ENCODE results near the gene SPEM1.

SPEM1 gene

DNA sequence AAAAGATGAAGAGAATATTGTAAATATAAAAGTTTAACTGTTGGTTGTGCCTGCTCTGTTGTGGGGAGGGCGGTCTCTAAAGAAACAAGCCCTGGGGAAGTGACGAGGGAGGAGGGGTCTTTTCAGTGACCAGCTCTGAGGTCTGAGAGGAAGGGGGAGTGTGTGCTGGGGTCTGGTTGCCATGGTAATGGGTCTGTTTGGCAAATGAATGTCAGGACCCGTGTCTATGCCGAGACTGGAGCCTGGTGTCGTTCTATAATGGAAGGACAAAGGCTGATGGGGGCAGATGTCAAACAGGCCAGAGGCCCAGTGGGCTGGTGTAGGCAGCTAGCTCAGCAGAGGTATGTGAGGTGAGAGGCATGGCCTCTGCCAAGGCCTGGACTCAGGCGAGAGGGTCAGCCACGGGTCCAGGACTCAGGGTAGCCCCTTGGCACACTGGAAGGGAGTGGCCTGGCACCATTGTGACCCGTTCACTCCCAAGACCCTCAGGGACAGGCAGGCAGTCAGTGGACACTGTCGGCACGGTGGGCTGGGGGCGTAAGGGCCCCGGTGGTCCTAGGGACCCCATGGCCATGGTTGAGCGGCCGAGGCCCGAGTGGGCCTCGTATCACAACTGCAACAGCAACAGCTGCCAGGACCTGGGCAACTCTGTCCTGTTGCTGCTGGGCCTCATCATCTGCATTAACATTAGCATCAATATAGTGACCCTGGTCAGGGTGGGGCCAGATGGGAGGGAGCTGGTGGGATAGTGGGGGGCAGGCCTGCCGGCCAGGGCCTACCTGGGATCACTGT is at the start of gene SPEM1:
Gene SPEM1 (plus strand): TSS at position 506 of the 792 bp plus-strand sequence. CDS start 61 bp downstream, at position 567.
- H3K4me3 Mint-ChIP-seq, result no peak within 1 kb of the TSS
- no peaks in the 10 kb centered on the region for H3K9me3 Mint-ChIP-seq
- H3K27me3 Mint-ChIP-seq, result peaks cover 8 to 16% of the 10 kb centered on the region in 2 donors
- DNase-seq (no peak), ATAC-seq (replicated peaks) (no peak)
- no peak within 1 kb of the TSS for H3K27ac Mint-ChIP-seq
- no peaks in the 10 kb centered on the region for H3K36me3 Mint-ChIP-seq
- no peaks in the 10 kb centered on the region for H3K4me1 Mint-ChIP-seq

GRCh38 chr17:7370853-7371252 is 49.3 kb upstream of the SPEM1 start:
- H3K27me3 Mint-ChIP-seq, result peaks cover 5 to 10% of the 10 kb centered on the region in 2 donors
- H3K9me3 Mint-ChIP-seq, result no peaks in the 10 kb centered on the region
- H3K4me3 Mint-ChIP-seq, result no peak overlapping the region
- no peak for ATAC-seq (replicated peaks)
- no peak for DNase-seq
- no peaks in the 10 kb centered on the region for H3K36me3 Mint-ChIP-seq
- peaks cover 0 to 10% of the 10 kb centered on the region in 2 donors for H3K4me1 Mint-ChIP-seq
- H3K27ac Mint-ChIP-seq, result no peak overlapping the region

GRCh38 chr17:7374353-7374752 is 45.8 kb upstream of the SPEM1 start:
- Mint-ChIP-seq H3K9me3 (peaks cover 4 to 5% of the 10 kb centered on the region in 2 donors), H3K27me3 (peaks cover 17 to 22% of the 10 kb centered on the region in 2 donors), H3K4me1 (no peaks in the 10 kb centered on the region), H3K27ac (no peak overlapping the region), H3K36me3 (peaks cover 0 to 3% of the 10 kb centered on the region in 2 donors), H3K4me3 (no peak overlapping the region)
- DNase-seq, result no peak
- no peak for ATAC-seq (replicated peaks)

- Mint-ChIP-seq H3K4me3 (no peak overlapping the region), H3K36me3 (peaks cover 0 to 3% of the 10 kb centered on the region in 2 donors), H3K9me3 (peaks cover 5% of the 10 kb centered on the region in 2 donors), H3K27ac (no peak overlapping the region), H3K27me3 (peaks cover 50 to 53% of the 10 kb centered on the region in 2 donors), H3K4me1 (peaks cover 12 to 13% of the 10 kb centered on the region in 2 donors)
- no peak for ATAC-seq (replicated peaks)
- DNase-seq, result no peak
Observed at GRCh38 chr17:7379134-7379533, 41.0 kb upstream of the SPEM1 start.

GRCh38 chr17:7380321-7380720 is 39.8 kb upstream of the SPEM1 start:
- H3K36me3 Mint-ChIP-seq, result peaks cover 0 to 7% of the 10 kb centered on the region in 2 donors
- peak overlapping the region in 1 of 2 donors; percentile 33 for H3K4me3 Mint-ChIP-seq
- ATAC-seq (replicated peaks), result no peak
- peak overlapping the region; percentile 68 for H3K27ac Mint-ChIP-seq
- H3K27me3 Mint-ChIP-seq, result peaks cover 46 to 53% of the 10 kb centered on the region in 2 donors
- peaks cover 18 to 20% of the 10 kb centered on the region in 2 donors for H3K4me1 Mint-ChIP-seq
- peaks cover 5% of the 10 kb centered on the region in 2 donors for H3K9me3 Mint-ChIP-seq
- no peak for DNase-seq

DNA sequence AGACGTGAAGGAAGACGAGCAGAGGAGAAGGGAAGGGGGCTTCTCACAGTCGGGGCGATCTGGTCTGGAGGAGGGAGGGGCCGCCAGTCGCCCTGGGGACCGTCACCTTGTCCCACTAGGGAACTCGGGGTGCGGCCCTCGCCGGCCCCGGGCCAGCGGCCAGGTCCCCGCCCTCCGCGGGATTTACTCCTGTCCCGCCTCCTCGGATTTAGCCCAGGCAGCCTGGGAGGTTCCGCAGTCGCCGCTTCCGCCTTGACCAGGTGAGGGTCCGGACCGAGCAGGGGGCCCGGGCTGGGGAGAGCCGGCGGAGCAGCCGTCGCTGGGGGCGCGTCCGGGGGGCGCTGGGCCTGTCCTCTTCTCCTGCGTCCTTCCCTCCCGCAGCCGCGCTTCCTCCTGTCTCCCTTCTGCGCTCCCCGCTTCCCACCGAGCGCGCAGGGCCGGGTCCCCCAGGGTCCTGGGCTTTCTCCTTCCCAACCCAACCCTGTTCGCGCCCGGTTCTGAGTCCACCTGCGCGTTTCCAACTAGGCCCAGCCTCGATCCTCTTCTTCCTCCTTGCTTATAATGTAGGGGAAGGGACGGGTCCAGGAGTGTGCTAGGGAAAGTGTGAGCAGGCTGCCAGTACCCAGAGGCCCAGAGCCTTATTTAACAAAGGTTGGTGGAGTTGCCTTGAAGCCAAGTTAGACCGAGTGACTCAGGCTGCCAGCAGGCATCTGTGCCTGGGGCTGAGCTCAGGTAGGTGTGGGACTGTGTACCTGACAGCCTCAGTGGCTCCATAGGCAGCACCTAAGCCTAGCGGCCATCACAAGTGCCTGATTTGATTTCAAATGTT is 39.1 kb upstream of the SPEM1 start, which contains the start of gene TNK1:
Gene TNK1 (plus strand): TSS at position 235 of the 829 bp plus-strand sequence. CDS start 1,838 bp downstream, outside the sequence.
- peaks cover 2 to 7% of the 10 kb centered on the region in 2 donors for H3K36me3 Mint-ChIP-seq
- H3K27ac Mint-ChIP-seq, result peak within 1 kb of the TSS; percentile 68
- peaks cover 46 to 53% of the 10 kb centered on the region in 2 donors for H3K27me3 Mint-ChIP-seq
- ATAC-seq (replicated peaks) (no peak), DNase-seq (no peak)
- H3K9me3 Mint-ChIP-seq, result peaks cover 5% of the 10 kb centered on the region in 2 donors
- peaks cover 18 to 20% of the 10 kb centered on the region in 2 donors for H3K4me1 Mint-ChIP-seq
- H3K4me3 Mint-ChIP-seq, result peak within 1 kb of the TSS; percentile 33 to 73

GRCh38 chr17:7382901-7383300 is 37.2 kb upstream of the SPEM1 start:
- H3K27me3 Mint-ChIP-seq, result peaks cover 38 to 47% of the 10 kb centered on the region in 2 donors
- DNase-seq (no peak), ATAC-seq (replicated peaks) (no peak)
- peaks cover 4 to 11% of the 10 kb centered on the region in 2 donors for H3K36me3 Mint-ChIP-seq
- peaks cover 18 to 20% of the 10 kb centered on the region in 2 donors for H3K4me1 Mint-ChIP-seq
- peak overlapping the region in 1 of 2 donors; percentile 82 for H3K4me3 Mint-ChIP-seq
- peaks cover 5% of the 10 kb centered on the region in 2 donors for H3K9me3 Mint-ChIP-seq
- H3K27ac Mint-ChIP-seq, result no peak overlapping the region

DNA sequence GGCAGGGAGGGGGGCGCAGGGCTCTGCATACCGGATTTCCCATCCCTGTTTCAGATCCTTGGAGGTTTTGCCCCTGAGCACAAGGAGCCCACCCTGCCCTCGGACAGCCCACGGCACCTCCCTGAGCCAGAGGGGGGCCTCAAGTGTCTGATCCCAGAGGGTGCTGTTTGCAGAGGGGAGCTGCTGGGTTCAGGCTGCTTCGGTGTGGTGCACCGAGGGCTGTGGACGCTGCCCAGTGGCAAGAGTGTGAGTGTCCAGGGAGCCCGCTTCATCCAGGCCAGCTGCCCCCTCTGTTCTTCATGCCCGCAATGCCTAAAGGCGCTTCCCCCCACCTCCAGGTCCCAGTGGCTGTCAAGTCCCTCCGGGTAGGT is 36.8 kb upstream of the SPEM1 start:
- no peak for ATAC-seq (replicated peaks)
- DNase-seq, result no peak
- peaks cover 5% of the 10 kb centered on the region in 2 donors for H3K9me3 Mint-ChIP-seq
- no peak overlapping the region for H3K27ac Mint-ChIP-seq
- H3K27me3 Mint-ChIP-seq, result peaks cover 38 to 47% of the 10 kb centered on the region in 2 donors
- peak overlapping the region; percentile 52 to 82 for H3K4me3 Mint-ChIP-seq
- peaks cover 18 to 20% of the 10 kb centered on the region in 2 donors for H3K4me1 Mint-ChIP-seq
- H3K36me3 Mint-ChIP-seq, result peaks cover 4 to 13% of the 10 kb centered on the region in 2 donors

DNA sequence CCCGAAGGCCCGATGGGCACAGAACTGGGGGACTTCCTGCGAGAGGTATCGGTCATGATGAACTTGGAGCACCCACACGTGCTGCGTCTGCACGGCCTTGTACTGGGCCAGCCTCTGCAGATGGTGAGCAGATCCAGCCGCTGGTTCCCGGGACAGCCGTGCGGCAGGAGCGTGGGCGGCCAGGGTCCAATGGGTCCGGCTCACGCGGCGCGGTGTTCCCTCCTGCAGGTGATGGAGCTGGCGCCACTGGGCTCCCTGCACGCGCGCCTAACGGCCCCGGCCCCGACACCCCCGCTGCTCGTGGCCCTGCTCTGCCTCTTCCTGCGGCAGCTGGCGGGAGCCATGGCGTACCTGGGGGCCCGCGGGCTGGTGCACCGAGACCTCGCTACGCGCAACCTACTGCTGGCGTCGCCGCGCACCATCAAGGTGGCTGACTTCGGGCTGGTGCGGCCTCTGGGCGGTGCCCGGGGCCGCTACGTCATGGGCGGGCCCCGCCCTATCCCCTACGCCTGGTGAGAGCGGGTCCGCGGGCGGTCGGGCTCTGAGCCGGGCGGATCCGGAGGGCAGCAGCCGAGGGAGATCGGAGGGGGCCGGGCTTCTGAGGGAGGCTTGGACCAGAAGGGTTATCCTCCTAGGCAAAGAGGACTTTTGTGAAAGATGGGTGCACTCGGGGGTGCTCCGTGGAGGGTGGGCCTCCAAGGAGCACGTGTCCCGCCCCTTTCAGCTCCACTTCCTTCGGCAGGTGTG is 36.2 kb upstream of the SPEM1 start:
- Mint-ChIP-seq H3K4me3 (peak overlapping the region; percentile 82 to 83), H3K9me3 (peaks cover 4 to 5% of the 10 kb centered on the region in 2 donors), H3K27ac (peak overlapping the region; percentile 16), H3K36me3 (peaks cover 6 to 15% of the 10 kb centered on the region in 2 donors), H3K27me3 (peaks cover 38 to 45% of the 10 kb centered on the region in 2 donors), H3K4me1 (peaks cover 18 to 20% of the 10 kb centered on the region in 2 donors)
- DNase-seq (peak; percentile 66), ATAC-seq (replicated peaks) (peak; percentile 98)

- Mint-ChIP-seq H3K4me1 (peaks cover 18 to 20% of the 10 kb centered on the region in 2 donors), H3K27ac (peak overlapping the region; percentile 16), H3K4me3 (peak overlapping the region; percentile 82 to 83), H3K27me3 (peaks cover 31 to 39% of the 10 kb centered on the region in 2 donors), H3K9me3 (no peaks in the 10 kb centered on the region), H3K36me3 (peaks cover 10 to 17% of the 10 kb centered on the region in 2 donors)
- ATAC-seq (replicated peaks) (no peak), DNase-seq (no peak)
Observed at GRCh38 chr17:7384489-7385081, 35.5 kb upstream of the SPEM1 start.

- DNase-seq (no peak), ATAC-seq (replicated peaks) (no peak)
- Mint-ChIP-seq H3K4me1 (peaks cover 13 to 20% of the 10 kb centered on the region in 2 donors), H3K36me3 (peaks cover 31 to 45% of the 10 kb centered on the region in 2 donors), H3K9me3 (no peaks in the 10 kb centered on the region), H3K4me3 (no peak overlapping the region), H3K27me3 (no peaks in the 10 kb centered on the region), H3K27ac (no peak overlapping the region)
Observed at GRCh38 chr17:7388856-7389255, 31.3 kb upstream of the SPEM1 start.

GRCh38 chr17:7389924-7390910 is 29.9 kb upstream of the SPEM1 start:
- no peak overlapping the region for H3K4me3 Mint-ChIP-seq
- DNase-seq (no peak), ATAC-seq (replicated peaks) (no peak)
- no peaks in the 10 kb centered on the region for H3K9me3 Mint-ChIP-seq
- H3K27me3 Mint-ChIP-seq, result no peaks in the 10 kb centered on the region
- peaks cover 31 to 46% of the 10 kb centered on the region in 2 donors for H3K36me3 Mint-ChIP-seq
- peaks cover 9 to 19% of the 10 kb centered on the region in 2 donors for H3K4me1 Mint-ChIP-seq
- H3K27ac Mint-ChIP-seq, result no peak overlapping the region

Measured in stimulated activated naive B cell treated with anti-CD40 and anti-IgM and Interleukin-4, amounts not matched to agents 10 μg/mL and 1 μg/mL and 100 μg/mL, for 72 hours (primary cell).